C4-2B (cell line): ENCODE measurements around the gene PLA2G4A.

Experiments used
- ZFX ChIP-seq: fragments of 450-650 bp; IDR thresholded peaks from 2 replicates; pipeline ENCODE4 v1.6.1; 2017
- TF ChIP-seq, protein P1 (sequence below): fragments of 450-650 bp; conservative IDR thresholded peaks from 2 replicates; pipeline ENCODE4 v1.5.1; 2017; ENCODE audit warnings: mild to moderate bottlenecking

DNA sequence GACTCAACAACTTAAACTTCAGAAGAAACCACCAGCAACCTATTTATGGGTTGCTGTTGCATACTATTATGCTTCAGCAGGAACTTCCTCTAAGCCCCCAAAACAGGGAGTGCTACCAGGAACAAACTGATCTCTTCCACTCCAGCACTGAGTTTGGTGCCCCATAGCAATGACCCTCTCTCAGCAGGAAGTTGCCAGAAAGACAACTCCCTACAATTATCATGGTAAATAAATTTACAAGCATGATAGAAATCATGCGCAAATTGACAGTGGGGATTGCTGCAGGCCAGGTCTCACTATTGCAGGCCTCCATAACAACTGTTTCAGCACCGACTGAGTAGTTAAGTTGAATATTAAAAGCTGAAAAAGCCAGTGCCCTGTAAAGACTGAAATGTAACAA is 180.6 kb downstream of the PLA2G4A start:
- TF ChIP-seq, protein P1, sequence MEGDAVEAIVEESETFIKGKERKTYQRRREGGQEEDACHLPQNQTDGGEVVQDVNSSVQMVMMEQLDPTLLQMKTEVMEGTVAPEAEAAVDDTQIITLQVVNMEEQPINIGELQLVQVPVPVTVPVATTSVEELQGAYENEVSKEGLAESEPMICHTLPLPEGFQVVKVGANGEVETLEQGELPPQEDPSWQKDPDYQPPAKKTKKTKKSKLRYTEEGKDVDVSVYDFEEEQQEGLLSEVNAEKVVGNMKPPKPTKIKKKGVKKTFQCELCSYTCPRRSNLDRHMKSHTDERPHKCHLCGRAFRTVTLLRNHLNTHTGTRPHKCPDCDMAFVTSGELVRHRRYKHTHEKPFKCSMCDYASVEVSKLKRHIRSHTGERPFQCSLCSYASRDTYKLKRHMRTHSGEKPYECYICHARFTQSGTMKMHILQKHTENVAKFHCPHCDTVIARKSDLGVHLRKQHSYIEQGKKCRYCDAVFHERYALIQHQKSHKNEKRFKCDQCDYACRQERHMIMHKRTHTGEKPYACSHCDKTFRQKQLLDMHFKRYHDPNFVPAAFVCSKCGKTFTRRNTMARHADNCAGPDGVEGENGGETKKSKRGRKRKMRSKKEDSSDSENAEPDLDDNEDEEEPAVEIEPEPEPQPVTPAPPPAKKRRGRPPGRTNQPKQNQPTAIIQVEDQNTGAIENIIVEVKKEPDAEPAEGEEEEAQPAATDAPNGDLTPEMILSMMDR, result no peak
- TF ChIP-seq ZFX, result no peak
